Measurements from ENCODE around the gene JAM3. TPM values are rescaled to one million over a fixed set of nuclear protein-coding genes. Genes with fewer than 3 reads are reported as not detected.

The JAM3 gene
- total and polyA plus RNA-seq, 2 of the 13 experiments (the other 11 are each of a cell fraction or from before 2014, with no cell fraction given), result 0.98 to 2.8 TPM

- TF ChIP-seq ZNF512B (CRISPR knock-in tag; IDR thresholded peaks at IDR 0.05; ENCODE audit: borderline replicate concordance) (no peak), TIGD3 (CRISPR knock-in tag; IDR thresholded peaks at IDR 0.05; ENCODE audit: borderline replicate concordance) (no peak), DPF2 (CRISPR knock-in tag; IDR thresholded peaks at IDR 0.05; ENCODE audit: borderline replicate concordance, low read depth) (no peak), MYNN (CRISPR knock-in tag; IDR thresholded peaks at IDR 0.05; ENCODE audit: low read depth) (no peak), ZBTB20 (CRISPR knock-in tag; IDR thresholded peaks at IDR 0.05; ENCODE audit: borderline replicate concordance, low read depth) (no peak), SMYD3 (CRISPR knock-in tag; IDR thresholded peaks at IDR 0.05) (no peak), ZNF230 (CRISPR knock-in tag; IDR thresholded peaks at IDR 0.05) (no peak)
Observed at GRCh38 chr11:134118006-134118405, 49.1 kb downstream of the JAM3 start (continued).

- Histone ChIP-seq H3K79me2 (ENCODE audit: insufficient read depth, low read length) (no peaks in the 10 kb centered on the region), H2AFZ (ENCODE audit: low read length) (no peak overlapping the region), H4K20me1 (ENCODE audit: insufficient read depth, low read length) (no peaks in the 10 kb centered on the region), H3K36me3 (replicated peaks in 1 of 2; ENCODE audit: control insufficient read depth in 1 of 2, insufficient read depth in 2 of 2, low read length in 2 of 2) (no peaks in the 10 kb centered on the region), H3K4me2 (ENCODE audit: low read depth, low read length) (no peak overlapping the region), H3K27ac (ENCODE audit: extremely low read length, insufficient read depth, low read length) (no peak overlapping the region), H3K4me1 (ENCODE audit: insufficient read depth, low read length) (no peaks in the 10 kb centered on the region), H3K9ac (ENCODE audit: insufficient read depth, low read depth, low read length) (no peak overlapping the region), H3K4me3 (replicated peaks in 1 of 3; ENCODE audit: insufficient read depth in 1 of 3, low read depth in 2 of 3, low read length in 3 of 3) (no peak overlapping the region), H3K27me3 (ENCODE audit: control insufficient read depth in 1 of 2, insufficient read depth in 2 of 2, low read length in 2 of 2) (0 out of 5 replicates have a peak, but pooled peaks cover 0 to 7% of the 10 kb centered on the region in 2 experiments), H3K9me3 (ENCODE audit: low read length) (no peaks in the 10 kb centered on the region)
- no peak for ATAC-seq
- in situ Hi-C loops (cut with HindIII; ENCODE audit: extremely low pct_ligation_motif_present, low pct_unique_long_range_greater_than_20kb), result no loop called here
- no peak for TF ChIP-seq YEATS2 (CRISPR knock-in tag; IDR thresholded peaks at IDR 0.05; ENCODE audit: borderline replicate concordance)
- TF ChIP-seq CEBPZ (IDR thresholded peaks at IDR 0.05; ENCODE audit: low read length), result no peak
- no peak for TF ChIP-seq ZSCAN5A (CRISPR knock-in tag; IDR thresholded peaks at IDR 0.05; ENCODE audit: borderline replicate concordance)
- no peak for TF ChIP-seq RFXAP (CRISPR knock-in tag; IDR thresholded peaks at IDR 0.05; ENCODE audit: borderline replicate concordance)
- TF ChIP-seq NPAS2 (CRISPR knock-in tag; IDR thresholded peaks at IDR 0.05; ENCODE audit: borderline replicate concordance), result no peak
- no peak for DNase-seq (ENCODE audit: low spot score)
- 35% methylated on average over 3 of the region's 3 CpGs for WGBS (ENCODE audit: low lambda C conversion rate)
- no peak for FAIRE-seq
- POLR2A ChIA-PET, result no interaction called here
- intact Hi-C loops (cut with micrococcal nuclease; ENCODE audit: unreplicated experiment), result no loop called here
- CTCF ChIA-PET (ENCODE audit: low intra/inter-chr PET ratio, low total read pairs), result no interaction called here
- BruUV-seq (replicated peaks), result no TSS peak
Observed at GRCh38 chr11:134119094-134119493, 50.2 kb downstream of the JAM3 start.
